H9 (cell line): Measurements from ENCODE around the gene ADAMTSL3. TPM values are rescaled to one million over a fixed set of nuclear protein-coding genes. Genes with fewer than 3 reads are reported as not detected.

Experiments
- DNase-seq: peaks from one replicate; pipeline ENCODE4 v3.0.0-alpha.2; 2017
- H2AFZ ChIP-seq: one replicate; pipeline ENCODE4 v1.6.1; 2013; ENCODE audit warnings: mild to moderate bottlenecking, low read length, control low read depth, moderate library complexity
- H2AK5ac ChIP-seq: 2 replicates; pipeline ENCODE4 v1.6.1; 2013; ENCODE audit warnings: low read length, control low read depth, mixed read lengths; ENCODE audit not compliant: insufficient read length
- H2BK120ac ChIP-seq: one replicate; pipeline ENCODE4 v1.6.1; 2013; ENCODE audit warnings: low read depth, mild to moderate bottlenecking, low read length, control low read depth, inconsistent platforms; ENCODE audit not compliant: poor library complexity, severe bottlenecking
- H2BK12ac ChIP-seq: 2 replicates; pipeline ENCODE4 v1.6.1; 2013; ENCODE audit warnings: low read length, control low read depth, mixed read lengths, low read depth; ENCODE audit not compliant: insufficient read length
- H2BK15ac ChIP-seq: 2 replicates; pipeline ENCODE4 v1.6.1; 2013; ENCODE audit warnings: low read depth, low read length, control low read depth
- H2BK20ac ChIP-seq: one replicate; pipeline ENCODE4 v1.6.1; 2013; ENCODE audit warnings: low read depth, mild to moderate bottlenecking, low read length, control low read depth, inconsistent platforms; ENCODE audit not compliant: poor library complexity, severe bottlenecking
- H2BK5ac ChIP-seq: 2 replicates; pipeline ENCODE4 v1.6.1; 2013; ENCODE audit warnings: low read length, control low read depth, mixed read lengths; ENCODE audit not compliant: insufficient read length
- H3K14ac ChIP-seq: 2 replicates; pipeline ENCODE4 v1.6.1; 2013; ENCODE audit warnings: low read length, control low read depth; ENCODE audit not compliant: insufficient read depth
- H3K18ac ChIP-seq: 2 replicates; pipeline ENCODE4 v1.6.1; 2013; ENCODE audit warnings: low read depth, mild to moderate bottlenecking, mixed read lengths, low read length, control low read depth; ENCODE audit not compliant: insufficient read length
- H3K23ac ChIP-seq: 2 replicates; pipeline ENCODE4 v1.6.1; 2013; ENCODE audit warnings: low read length, control low read depth, mixed read lengths, low read depth; ENCODE audit not compliant: insufficient read length
- H3K23me2 ChIP-seq: 2 replicates; pipeline ENCODE4 v1.6.1; 2013; ENCODE audit warnings: low read depth, mild to moderate bottlenecking, mixed read lengths, low read length, control low read depth; ENCODE audit not compliant: insufficient read length, poor library complexity, severe bottlenecking
- H3K27ac ChIP-seq: 2 replicates; pipeline ENCODE4 v1.5.1; 2013; ENCODE audit warnings: low read length, control low read depth, mixed read lengths, low read depth; ENCODE audit not compliant: insufficient read length
- H3K27me3 ChIP-seq: 2 replicates; pipeline ENCODE4 v1.6.1; 2013; ENCODE audit warnings: low read length, control low read depth, inconsistent platforms; ENCODE audit not compliant: insufficient read depth
- H3K4ac ChIP-seq: 2 replicates; pipeline ENCODE4 v1.6.1; 2013; ENCODE audit warnings: low read depth, mild to moderate bottlenecking, control low read depth, inconsistent platforms, low read length, moderate library complexity
- H3K4me1 ChIP-seq: 2 replicates; pipeline ENCODE4 v1.6.1; 2013; ENCODE audit warnings: low read length, control low read depth, inconsistent platforms; ENCODE audit not compliant: insufficient read depth
- H3K4me2 ChIP-seq: 2 replicates; pipeline ENCODE4 v1.6.1; 2013; ENCODE audit warnings: low read length, control low read depth, mixed read lengths; ENCODE audit not compliant: insufficient read length, insufficient read depth
- H3K56ac ChIP-seq: 2 replicates; pipeline ENCODE4 v1.6.1; 2013; ENCODE audit warnings: low read depth, mild to moderate bottlenecking, mixed read lengths, low read length, control low read depth; ENCODE audit not compliant: insufficient read length
- H3K79me1 ChIP-seq: 2 replicates; pipeline ENCODE4 v1.6.1; 2013; ENCODE audit warnings: low read depth, mild to moderate bottlenecking, moderate library complexity, low read length, control low read depth, inconsistent platforms; ENCODE audit not compliant: insufficient read depth, poor library complexity, severe bottlenecking
- H3K79me2 ChIP-seq: 2 replicates; pipeline ENCODE4 v1.6.1; 2013; ENCODE audit warnings: low read length, control low read depth, inconsistent platforms; ENCODE audit not compliant: insufficient read depth
- H3K9ac ChIP-seq: 2 replicates; pipeline ENCODE4 v1.6.1; 2013; ENCODE audit warnings: low read length, control low read depth, mixed read lengths; ENCODE audit not compliant: insufficient read length; ENCODE audit errors: extremely low read depth
- H3K9me3 ChIP-seq: one replicate; pipeline ENCODE4 v1.6.1; 2013; ENCODE audit warnings: low read depth, low read length, inconsistent platforms; ENCODE audit not compliant: control insufficient read depth
- H3T11ph ChIP-seq: one replicate; pipeline ENCODE4 v1.6.1; 2013; ENCODE audit warnings: mild to moderate bottlenecking, low read length, control low read depth, inconsistent platforms
- H4K20me1 ChIP-seq: one replicate; pipeline ENCODE4 v1.6.1; 2013; ENCODE audit not compliant: control insufficient read depth, insufficient read length, insufficient read depth
- H4K5ac ChIP-seq: 2 replicates; pipeline ENCODE4 v1.6.1; 2013; ENCODE audit warnings: low read depth, mild to moderate bottlenecking, mixed read lengths, low read length, control low read depth; ENCODE audit not compliant: insufficient read length
- H4K8ac ChIP-seq: replicated peaks from 2 replicates; pipeline ENCODE4 v1.6.1; 2013; ENCODE audit warnings: low read length, control low read depth, mixed read lengths, low read depth; ENCODE audit not compliant: insufficient read length
- H4K91ac ChIP-seq: 2 replicates; pipeline ENCODE4 v1.6.1; 2013; ENCODE audit warnings: low read depth, mild to moderate bottlenecking, moderate library complexity, mixed read lengths, low read length, control low read depth; ENCODE audit not compliant: insufficient read length
- H3K27ac Mint-ChIP-seq, 3 experiments: 2 replicates in 2 of 3; 3 replicates in 1 of 3; pipeline ENCODE4 v1.8.0; 2020 to 2021; ENCODE audit warnings: mixed read lengths in 3 of 3, mild to moderate bottlenecking in 1 of 3, moderate library complexity in 1 of 3
- H3K27me3 Mint-ChIP-seq: 2 replicates; pipeline ENCODE4 v1.8.0; 2021; ENCODE audit warnings: low read depth, mild to moderate bottlenecking, moderate library complexity, mixed read lengths
- H3K36me3 Mint-ChIP-seq, 3 experiments: 2 replicates in 2 of 3; 3 replicates in 1 of 3; pipeline ENCODE4 v1.8.0; 2020 to 2021; ENCODE audit warnings: low read depth in 3 of 3, mixed read lengths in 3 of 3; ENCODE audit not compliant: insufficient read depth in 1 of 3
- H3K4me1 Mint-ChIP-seq, 2 experiments: 2 replicates each; pipeline ENCODE4 v1.8.0; 2020; ENCODE audit warnings: mixed read lengths in 2 of 2
- H3K4me3 Mint-ChIP-seq, 2 experiments: 2 replicates in 1 of 2; 3 replicates in 1 of 2; pipeline ENCODE4 v1.8.0; 2020 to 2021; ENCODE audit warnings: mild to moderate bottlenecking in 2 of 2, mixed read lengths in 2 of 2, moderate library complexity in 1 of 2
- H3K9me3 Mint-ChIP-seq, 2 experiments: 2 replicates in 1 of 2; 3 replicates in 1 of 2; pipeline ENCODE4 v1.8.0; 2020; ENCODE audit warnings: mild to moderate bottlenecking in 2 of 2, mixed read lengths in 2 of 2, moderate library complexity in 1 of 2
- CTCF ChIP-seq: fragments of 200-600 bp; sonication (generic); conservative IDR thresholded peaks from 3 replicates; pipeline ENCODE4 v1.8.0; 2021; ENCODE audit warnings: antibody characterized with exemption, mild to moderate bottlenecking
- WGBS: extraction: QIAGEN DNeasy Blood & Tissue Kit; methylation state at CpG from one replicate; pipeline ENCODE4 v1.1.7; 2013; ENCODE audit warnings: missing lambda C conversion rate, low lambda C conversion rate, mixed read lengths; ENCODE audit not compliant: insufficient read length; ENCODE audit errors: extremely low coverage; 5-methylcytosine and 5-hydroxymethylcytosine counted together
- total RNA-seq: library from RNA; stranded (reverse); gene quantifications from 2 replicates; pipeline ENCODE4 v1.2.1, GENCODE V29; 2021

The ADAMTSL3 gene
- total RNA-seq, 1 experiment from 2014 or later = 0.39 TPM

GRCh38 chr15:84081391-84082168 is 427.7 kb downstream of the ADAMTSL3 start:
- no peak overlapping the region for H3K18ac ChIP-seq
- no peak overlapping the region for H4K5ac ChIP-seq
- Mint-ChIP-seq H3K4me3 (no peak overlapping the region), H3K27me3 (peaks cover 57% of the 10 kb centered on the region), H3K36me3 (no peaks in the 10 kb centered on the region; a peak in 1 of 7 replicates), H3K27ac (no peak overlapping the region), H3K9me3 (peaks cover 0 to 2% of the 10 kb centered on the region in 2 experiments; a peak in 1 of 5 replicates), H3K4me1 (peaks cover 8 to 10% of the 10 kb centered on the region in 2 experiments)
- H3K79me1 ChIP-seq = no peaks in the 10 kb centered on the region
- H3T11ph ChIP-seq = no peak overlapping the region
- no peak overlapping the region for H3K23ac ChIP-seq
- H2BK12ac ChIP-seq = no peak overlapping the region
- no peak overlapping the region for H3K9ac ChIP-seq
- no peak overlapping the region for H2BK15ac ChIP-seq
- peaks cover 10% of the 10 kb centered on the region for H3K23me2 ChIP-seq
- no peaks in the 10 kb centered on the region for H4K20me1 ChIP-seq
- H3K4me1 ChIP-seq = no peaks in the 10 kb centered on the region
- H3K4me2 ChIP-seq = no peak overlapping the region
- no peak overlapping the region for H3K27ac ChIP-seq
- no peak overlapping the region for H2BK120ac ChIP-seq
- H2AFZ ChIP-seq = no peak overlapping the region
- TF ChIP-seq CTCF = no peak
- H3K9me3 ChIP-seq = no peaks in the 10 kb centered on the region
- H4K8ac ChIP-seq = no peak overlapping the region
- H3K27me3 ChIP-seq = no peaks in the 10 kb centered on the region
- H3K56ac ChIP-seq = no peak overlapping the region
- no peak overlapping the region for H2BK5ac ChIP-seq
- no peak overlapping the region for H2AK5ac ChIP-seq
- H3K14ac ChIP-seq = no peak overlapping the region
- no CpG with 5 or more reads among the region's 16 CpGs for WGBS
- H3K4ac ChIP-seq = no peak overlapping the region
- no peaks in the 10 kb centered on the region for H3K79me2 ChIP-seq
- H2BK20ac ChIP-seq = no peak overlapping the region
- DNase-seq = no peak
- H4K91ac ChIP-seq = no peak overlapping the region
